ENCODE measurements around the gene LIPA. TPM values are rescaled to one million over a fixed set of nuclear protein-coding genes. Genes with fewer than 3 reads are reported as not detected.
A peak's percentile ranks its signal among the peaks of the same experiment; 100 is the strongest.
"Not testable (repeated sequence)": the region's sequence is repeated elsewhere in the genome, so short reads cannot be mapped to it uniquely, and the experiment has no call there.

LIPA gene
- total RNA-seq, 2 donors from 2014 or later, result 17.7 to 18.4 TPM

- H3K9ac ChIP-seq (ENCODE audit: extremely low read depth, low read length, poor library complexity, severe bottlenecking), result no peak overlapping the region
- no peak overlapping the region for H3K27ac ChIP-seq (ENCODE audit: low read depth, low read length)
- no peak overlapping the region for H3K27ac Mint-ChIP-seq
Measured at GRCh38 chr10:89248990-89249389, 2.6 kb downstream of the LIPA start.

GRCh38 chr10:89247623-89248022 lies 4.0 kb downstream of the LIPA start:
- not testable (repeated sequence) for H3K9me3 ChIP-seq (ENCODE audit: control insufficient read depth, low read length); H3K9me3 Mint-ChIP-seq; H3K4me1 ChIP-seq (ENCODE audit: control insufficient read depth, insufficient read depth, low read length); H3K27me3 Mint-ChIP-seq (ENCODE audit: insufficient read depth); H3K36me3 ChIP-seq (ENCODE audit: control insufficient read depth, insufficient read depth, low read length); H3K27ac ChIP-seq (ENCODE audit: low read depth, low read length); H3K27ac Mint-ChIP-seq; DNase-seq; H3K4me3 Mint-ChIP-seq; H3K27me3 ChIP-seq (ENCODE audit: control insufficient read depth, insufficient read depth, low read length, poor library complexity, severe bottlenecking); H3K9ac ChIP-seq (ENCODE audit: extremely low read depth, low read length, poor library complexity, severe bottlenecking); H3K4me3 ChIP-seq (ENCODE audit: low read length); H3K36me3 Mint-ChIP-seq (ENCODE audit: low read depth)
- WGBS, 2 experiments (ENCODE audit: insufficient coverage in 1 of 2, insufficient read length in 1 of 2), result 91% methylated on average over 1 of the region's 2 CpGs; no CpG with 5 or more reads in 1 of the 2 experiments
- H3K4me1 Mint-ChIP-seq, result peaks cover 20% of the 10 kb centered on the region

More at GRCh38 chr10:89248990-89249389, 2.6 kb downstream of the LIPA start:
- no peak for TF ChIP-seq CTCF (conservative IDR thresholded peaks at IDR 0.05)
- Histone ChIP-seq H3K27me3 (ENCODE audit: control insufficient read depth, insufficient read depth, low read length, poor library complexity, severe bottlenecking) (no peaks in the 10 kb centered on the region), H3K4me1 (ENCODE audit: control insufficient read depth, insufficient read depth, low read length) (no peaks in the 10 kb centered on the region), H3K4me3 (ENCODE audit: low read length) (no peak overlapping the region), H3K36me3 (ENCODE audit: control insufficient read depth, insufficient read depth, low read length) (no peaks in the 10 kb centered on the region), H3K9me3 (ENCODE audit: control insufficient read depth, low read length) (peaks cover 13% of the 10 kb centered on the region)
- Mint-ChIP-seq H3K27me3 (ENCODE audit: insufficient read depth) (peaks cover 6% of the 10 kb centered on the region), H3K9me3 (peaks cover 18% of the 10 kb centered on the region), H3K4me3 (no peak overlapping the region), H3K4me1 (peaks cover 13% of the 10 kb centered on the region), H3K36me3 (ENCODE audit: low read depth) (no peaks in the 10 kb centered on the region)
- 83% methylated on average over 3 of the region's 3 CpGs; no CpG with 5 or more reads in 1 of the 2 experiments for WGBS, 2 experiments (ENCODE audit: insufficient coverage in 1 of 2, insufficient read length in 1 of 2)
- DNase-seq, result no peak

GRCh38 chr10:89245802-89246201 lies 5.8 kb downstream of the LIPA start:
- TF ChIP-seq CTCF (conservative IDR thresholded peaks at IDR 0.05), result peak; percentile 42
- Mint-ChIP-seq H3K36me3 (ENCODE audit: low read depth) (no peaks in the 10 kb centered on the region), H3K9me3 (no peaks in the 10 kb centered on the region), H3K27me3 (ENCODE audit: insufficient read depth) (peaks cover under 1% of the 10 kb centered on the region), H3K27ac (no peak overlapping the region), H3K4me3 (no peak overlapping the region), H3K4me1 (peaks cover 31% of the 10 kb centered on the region)
- no peak for DNase-seq
- H3K9ac ChIP-seq (ENCODE audit: extremely low read depth, low read length, poor library complexity, severe bottlenecking), result no peak overlapping the region
- no peaks in the 10 kb centered on the region for H3K27me3 ChIP-seq (ENCODE audit: control insufficient read depth, insufficient read depth, low read length, poor library complexity, severe bottlenecking)
- no peaks in the 10 kb centered on the region for H3K36me3 ChIP-seq (ENCODE audit: control insufficient read depth, insufficient read depth, low read length)
- no peak overlapping the region for H3K27ac ChIP-seq (ENCODE audit: low read depth, low read length)
- H3K9me3 ChIP-seq (ENCODE audit: control insufficient read depth, low read length), result no peaks in the 10 kb centered on the region
- no peak overlapping the region for H3K4me3 ChIP-seq (ENCODE audit: low read length)
- no peaks in the 10 kb centered on the region for H3K4me1 ChIP-seq (ENCODE audit: control insufficient read depth, insufficient read depth, low read length)
- 83 to 90% methylated on average over 4 of the region's 4 CpGs for WGBS, 2 experiments (ENCODE audit: insufficient coverage in 1 of 2, insufficient read length in 1 of 2)
